SK-N-SH (cell line): ENCODE results near the gene PIGA.

Experiments used
- EP300 ChIP-seq, 2 experiments: IDR thresholded peaks; 2 replicates each; pipeline versions ENCODE4 v1.4.0 to v1.6.1; 2012; ENCODE audit warnings: borderline replicate concordance in 1 of 2, low read depth in 1 of 2, low read length in 1 of 2
- MAX ChIP-seq: IDR thresholded peaks from 2 replicates; pipeline ENCODE4 v1.4.0; 2012; ENCODE audit warnings: low read depth
- POLR2AphosphoS5 ChIP-seq: IDR thresholded peaks from 2 replicates; pipeline ENCODE4 v1.6.1; 2012; ENCODE audit warnings: low read depth, low read length
- RAD21 ChIP-seq: IDR thresholded peaks from 2 replicates; pipeline ENCODE4 v1.6.1; 2012; ENCODE audit warnings: mild to moderate bottlenecking, low read length
- RFX5 ChIP-seq: IDR thresholded peaks from 2 replicates; pipeline ENCODE4 v1.6.1; 2012; ENCODE audit warnings: mild to moderate bottlenecking, improper control_type of control experiment, low read length
- RXRA ChIP-seq: IDR thresholded peaks from 2 replicates; pipeline ENCODE4 v1.4.0; 2012; ENCODE audit warnings: low read depth, mild to moderate bottlenecking, borderline replicate concordance
- SIN3A ChIP-seq: IDR thresholded peaks from 2 replicates; pipeline ENCODE4 v1.6.1; 2012; ENCODE audit warnings: low read depth, mild to moderate bottlenecking, low read length, moderate library complexity, borderline replicate concordance
- TF ChIP-seq, protein P1 (sequence below): IDR thresholded peaks from 2 replicates; pipeline ENCODE4; 2012
- TF ChIP-seq, protein P2 (sequence below): fragments of 200-600 bp; sonication (generic); IDR thresholded peaks from 2 replicates; pipeline ENCODE4 v1.6.1; 2017; ENCODE audit warnings: antibody characterized with exemption, mild to moderate bottlenecking, moderate library complexity

GRCh38 chrX:15359701-15360100 is 24.4 kb upstream of the PIGA start:
- no peak for TF ChIP-seq MAX
- TF ChIP-seq RAD21 = no peak
- TF ChIP-seq EP300 (IDR thresholded peaks at IDR 0.05; ENCODE audit: borderline replicate concordance in 1 of 2, low read depth in 1 of 2, low read length in 1 of 2) = no peak
- TF ChIP-seq POLR2AphosphoS5 = no peak
- TF ChIP-seq RFX5 = no peak
- TF ChIP-seq, protein P1, sequence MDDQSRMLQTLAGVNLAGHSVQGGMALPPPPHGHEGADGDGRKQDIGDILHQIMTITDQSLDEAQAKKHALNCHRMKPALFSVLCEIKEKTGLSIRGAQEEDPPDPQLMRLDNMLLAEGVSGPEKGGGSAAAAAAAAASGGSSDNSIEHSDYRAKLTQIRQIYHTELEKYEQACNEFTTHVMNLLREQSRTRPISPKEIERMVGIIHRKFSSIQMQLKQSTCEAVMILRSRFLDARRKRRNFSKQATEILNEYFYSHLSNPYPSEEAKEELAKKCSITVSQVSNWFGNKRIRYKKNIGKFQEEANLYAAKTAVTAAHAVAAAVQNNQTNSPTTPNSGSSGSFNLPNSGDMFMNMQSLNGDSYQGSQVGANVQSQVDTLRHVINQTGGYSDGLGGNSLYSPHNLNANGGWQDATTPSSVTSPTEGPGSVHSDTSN = no peak
- TF ChIP-seq SIN3A = no peak
- TF ChIP-seq RXRA = no peak
- TF ChIP-seq, protein P2, sequence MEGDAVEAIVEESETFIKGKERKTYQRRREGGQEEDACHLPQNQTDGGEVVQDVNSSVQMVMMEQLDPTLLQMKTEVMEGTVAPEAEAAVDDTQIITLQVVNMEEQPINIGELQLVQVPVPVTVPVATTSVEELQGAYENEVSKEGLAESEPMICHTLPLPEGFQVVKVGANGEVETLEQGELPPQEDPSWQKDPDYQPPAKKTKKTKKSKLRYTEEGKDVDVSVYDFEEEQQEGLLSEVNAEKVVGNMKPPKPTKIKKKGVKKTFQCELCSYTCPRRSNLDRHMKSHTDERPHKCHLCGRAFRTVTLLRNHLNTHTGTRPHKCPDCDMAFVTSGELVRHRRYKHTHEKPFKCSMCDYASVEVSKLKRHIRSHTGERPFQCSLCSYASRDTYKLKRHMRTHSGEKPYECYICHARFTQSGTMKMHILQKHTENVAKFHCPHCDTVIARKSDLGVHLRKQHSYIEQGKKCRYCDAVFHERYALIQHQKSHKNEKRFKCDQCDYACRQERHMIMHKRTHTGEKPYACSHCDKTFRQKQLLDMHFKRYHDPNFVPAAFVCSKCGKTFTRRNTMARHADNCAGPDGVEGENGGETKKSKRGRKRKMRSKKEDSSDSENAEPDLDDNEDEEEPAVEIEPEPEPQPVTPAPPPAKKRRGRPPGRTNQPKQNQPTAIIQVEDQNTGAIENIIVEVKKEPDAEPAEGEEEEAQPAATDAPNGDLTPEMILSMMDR = no peak
